SU-DHL-6 (cell line): Measurements from ENCODE around the gene R3HDM2.

Experiments used
- H2AFZ ChIP-seq: fragments of 200-600 bp; sonication (generic); 2 replicates; pipeline ENCODE4 v1.6.1; 2014; ENCODE audit warnings: low read depth, mild to moderate bottlenecking, moderate library complexity, mixed read lengths, antibody characterized with exemption, low read length; ENCODE audit not compliant: severe bottlenecking
- H3F3A ChIP-seq: fragments of 200-600 bp; shearing (Covaris generic); 2 replicates; pipeline ENCODE4 v1.6.0; 2016; ENCODE audit warnings: antibody characterized with exemption, mild to moderate bottlenecking; ENCODE audit not compliant: insufficient read depth
- H3K27ac ChIP-seq: fragments of 200-600 bp; sonication (generic); 2 replicates; pipeline ENCODE4 v1.5.1; 2016; ENCODE audit warnings: low read depth, mild to moderate bottlenecking, low read length, moderate library complexity, mixed read lengths
- H3K27me3 ChIP-seq: fragments of 200-600 bp; sonication (generic), shearing (Covaris generic); 2 replicates; pipeline ENCODE4 v1.6.0; 2014; ENCODE audit warnings: mild to moderate bottlenecking, low read length
- H3K36me3 ChIP-seq: fragments of 200-600 bp; sonication (generic); 2 replicates; pipeline ENCODE4 v1.6.1; 2014; ENCODE audit warnings: mild to moderate bottlenecking, low read length, mixed read lengths
- H3K4me2 ChIP-seq: fragments of 300-600, 200-600 bp; shearing (Covaris generic), sonication (generic); 2 replicates; pipeline ENCODE4 v1.6.0; 2014; ENCODE audit warnings: low read length, low read depth, mild to moderate bottlenecking; ENCODE audit not compliant: poor library complexity, severe bottlenecking
- H3K4me3 ChIP-seq: fragments of 200-600 bp; sonication (generic); 2 replicates; pipeline ENCODE4 v1.5.1; 2014; ENCODE audit warnings: antibody characterized with exemption, low read length, mild to moderate bottlenecking, mixed read lengths; ENCODE audit not compliant: insufficient read depth, poor library complexity, severe bottlenecking
- H3K79me2 ChIP-seq: fragments of 200-600 bp; sonication (generic); 2 replicates; pipeline ENCODE4 v1.6.1; 2014; ENCODE audit warnings: mild to moderate bottlenecking, low read length, moderate library complexity; ENCODE audit not compliant: insufficient read depth
- H3K9ac ChIP-seq: fragments of 200-600 bp; sonication (generic); 2 replicates; pipeline ENCODE4 v1.7.0; 2014; ENCODE audit warnings: mild to moderate bottlenecking, low read length
- H3K9me2 ChIP-seq: fragments of 200-600 bp; sonication (generic); replicated peaks from 2 replicates; pipeline ENCODE4 v1.6.1; 2014; ENCODE audit warnings: low read length; ENCODE audit not compliant: insufficient read depth
- H3K9me3 ChIP-seq: fragments of 200-600 bp; sonication (generic); 2 replicates; pipeline ENCODE4 v1.6.1; 2014; ENCODE audit warnings: low read length, mixed read lengths; ENCODE audit not compliant: insufficient read depth
- H4K20me1 ChIP-seq: fragments of 200-600 bp; sonication (generic); 2 replicates; pipeline ENCODE4 v1.6.1; 2014; ENCODE audit warnings: low read depth, mild to moderate bottlenecking, antibody characterized with exemption, low read length, moderate library complexity, mixed read lengths
- CTCF ChIP-seq: fragments of 200-600 bp; sonication (generic); IDR thresholded peaks from one replicate; pipeline ENCODE4 v1.5.1; 2017; ENCODE audit warnings: antibody characterized with exemption, mild to moderate bottlenecking, low read length, moderate library complexity; ENCODE audit not compliant: insufficient read depth, poor library complexity, severe bottlenecking
- EZH2phosphoT487 ChIP-seq: fragments of 200-600 bp; sonication (generic), shearing (Covaris generic); conservative IDR thresholded peaks from 2 replicates; pipeline ENCODE4 v1.6.1; 2018; ENCODE audit warnings: mild to moderate bottlenecking, antibody characterized with exemption, low read length, moderate library complexity, mixed read lengths

R3HDM2 gene

GRCh38 chr12:57343703-57344378, 87.0 kb downstream of the R3HDM2 start:
- no peak overlapping the region for H2AFZ ChIP-seq
- H3F3A ChIP-seq: no peaks in the 10 kb centered on the region
- no peaks in the 10 kb centered on the region for H3K9me2 ChIP-seq
- no peaks in the 10 kb centered on the region for H4K20me1 ChIP-seq
- H3K9me3 ChIP-seq: no peaks in the 10 kb centered on the region
- H3K9ac ChIP-seq: no peak overlapping the region
- TF ChIP-seq CTCF: no peak
- no peak for TF ChIP-seq EZH2phosphoT487
- H3K79me2 ChIP-seq: 0 out of 2 replicates have a peak, but pooled peaks cover 4% of the 10 kb centered on the region
- no peak overlapping the region for H3K27ac ChIP-seq
- H3K4me3 ChIP-seq: no peak overlapping the region
- no peaks in the 10 kb centered on the region for H3K36me3 ChIP-seq
- H3K27me3 ChIP-seq: no peaks in the 10 kb centered on the region
- no peak overlapping the region for H3K4me2 ChIP-seq

- TF ChIP-seq CTCF: no peak
- TF ChIP-seq EZH2phosphoT487: no peak
- H3K4me3 ChIP-seq: no peak overlapping the region
- H3K27ac ChIP-seq: no peak overlapping the region
- no peaks in the 10 kb centered on the region for H3K27me3 ChIP-seq
- no peak overlapping the region for H3K9ac ChIP-seq
- no peaks in the 10 kb centered on the region for H3K9me3 ChIP-seq
- no peaks in the 10 kb centered on the region for H3F3A ChIP-seq
- H4K20me1 ChIP-seq: no peaks in the 10 kb centered on the region
- no peak overlapping the region for H3K4me2 ChIP-seq
- no peaks in the 10 kb centered on the region for H3K9me2 ChIP-seq
- 0 out of 2 replicates have a peak, but pooled peaks cover 4% of the 10 kb centered on the region for H3K79me2 ChIP-seq
- H3K36me3 ChIP-seq: no peaks in the 10 kb centered on the region
- no peak overlapping the region for H2AFZ ChIP-seq
Observed at GRCh38 chr12:57342207-57342691, 88.6 kb downstream of the R3HDM2 start.

- Histone ChIP-seq H3K79me2 (0 out of 2 replicates have a peak, but pooled peaks cover 4% of the 10 kb centered on the region), H3K9me3 (no peaks in the 10 kb centered on the region)
- TF ChIP-seq CTCF: no peak
- no peak for TF ChIP-seq EZH2phosphoT487
Observed at GRCh38 chr12:57341275-57341990, 89.4 kb downstream of the R3HDM2 start.

More at GRCh38 chr12:57341275-57341990, 89.4 kb downstream of the R3HDM2 start:
- Histone ChIP-seq H3K9me2 (no peaks in the 10 kb centered on the region), H3K4me3 (no peak overlapping the region), H3K9ac (no peak overlapping the region), H3K27me3 (no peaks in the 10 kb centered on the region), H3K36me3 (no peaks in the 10 kb centered on the region), H3F3A (no peaks in the 10 kb centered on the region), H3K4me2 (no peak overlapping the region), H3K27ac (no peak overlapping the region), H4K20me1 (no peaks in the 10 kb centered on the region), H2AFZ (no peak overlapping the region)
